ENCODE measurements around the gene LRMDA. TPM values are rescaled to one million over a fixed set of nuclear protein-coding genes. Genes with fewer than 3 reads are reported as not detected.
A peak's percentile ranks its signal among the peaks of the same experiment; 100 is the strongest.

LRMDA gene
- total and polyA plus RNA-seq, 2 of the 13 experiments (the other 11 are each of a cell fraction or from before 2014, with no cell fraction given): 13.4 to 22.0 TPM

DNA sequence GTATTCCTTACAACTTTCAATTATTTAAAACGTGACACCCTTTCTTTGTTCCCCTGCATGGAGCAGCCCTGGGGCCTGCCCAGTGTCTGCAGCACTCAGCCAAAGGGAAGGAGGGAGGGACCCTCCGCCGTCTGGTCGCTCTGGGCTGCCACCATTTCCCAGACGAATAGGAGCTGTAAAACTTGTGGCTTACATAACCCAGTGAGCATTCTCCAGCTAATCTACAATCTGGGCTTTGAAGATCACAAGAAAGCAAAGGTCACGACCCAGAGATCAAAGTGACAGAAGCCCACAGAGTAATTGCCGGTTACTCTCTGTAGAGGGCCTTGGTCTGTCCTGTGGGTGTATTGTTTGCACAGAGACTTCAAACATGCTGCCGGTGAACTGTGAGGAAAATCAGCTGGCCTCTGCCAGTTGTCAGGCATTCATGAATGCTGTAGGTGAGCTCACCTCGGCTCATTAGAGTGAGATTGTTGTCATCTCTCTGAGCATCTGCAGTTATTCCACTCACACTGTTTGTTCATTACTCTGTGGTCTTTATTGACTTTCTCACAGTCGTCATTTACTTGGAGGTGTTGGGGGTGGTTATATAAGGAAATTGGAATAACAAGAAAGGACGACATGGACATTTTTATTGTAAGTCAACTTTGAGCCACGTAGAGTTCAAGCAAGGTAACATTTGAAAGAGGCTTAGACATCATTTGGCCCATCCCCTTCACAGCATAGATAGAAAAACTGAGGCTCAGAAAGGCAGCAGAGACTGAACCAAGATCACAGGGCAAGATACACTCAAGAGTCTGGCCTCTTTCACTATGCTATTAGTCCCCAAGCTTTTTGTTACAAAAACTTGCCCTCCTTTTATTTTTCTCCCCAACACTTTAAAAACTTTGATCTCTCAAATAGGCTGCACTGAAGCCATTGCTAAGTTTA is 619.8 kb downstream of the LRMDA start (continued):
- TF ChIP-seq RNF219 (CRISPR knock-in tag; IDR thresholded peaks at IDR 0.05): peak; percentile 92; the same call in 1 of the 2 replicates
- TF ChIP-seq ZNF263 (CRISPR knock-in tag; IDR thresholded peaks at IDR 0.05): peak; percentile 56
- TF ChIP-seq KAT2B (IDR thresholded peaks at IDR 0.05; ENCODE audit: borderline replicate concordance, low read depth, low read length): no peak
- peak; percentile 62; the same call in 1 of the 2 replicates for TF ChIP-seq ZFP91 (CRISPR knock-in tag; IDR thresholded peaks at IDR 0.05; ENCODE audit: borderline replicate concordance)
- 0 out of 2 replicates have a peak, but pooled peaks have one; percentile 50 for TF ChIP-seq GLI4 (CRISPR knock-in tag; IDR thresholded peaks at IDR 0.05; ENCODE audit: borderline replicate concordance)
- TF ChIP-seq SATB2 (CRISPR knock-in tag; IDR thresholded peaks at IDR 0.05): no peak
- TF ChIP-seq ZNF207 (IDR thresholded peaks at IDR 0.05; ENCODE audit: borderline replicate concordance): no peak
- TF ChIP-seq GFI1 (CRISPR knock-in tag; IDR thresholded peaks at IDR 0.05; ENCODE audit: borderline replicate concordance): peak; percentile 96
- TF ChIP-seq ATF2 (CRISPR knock-in tag; IDR thresholded peaks at IDR 0.05): peak; percentile 93
- TF ChIP-seq RFXAP (CRISPR knock-in tag; IDR thresholded peaks at IDR 0.05; ENCODE audit: borderline replicate concordance): peak; percentile 82
- TF ChIP-seq ZNF598 (CRISPR knock-in tag; IDR thresholded peaks at IDR 0.05; ENCODE audit: borderline replicate concordance): peak; percentile 62; the same call in 1 of the 2 replicates
- TF ChIP-seq DR1 (CRISPR knock-in tag; IDR thresholded peaks at IDR 0.05): no peak
- TF ChIP-seq MXI1 (IDR thresholded peaks at IDR 0.05; ENCODE audit: borderline replicate concordance, low read depth, low read length): peak; percentile 69; the same call in 1 of the 3 replicates
- TF ChIP-seq, protein P1, sequence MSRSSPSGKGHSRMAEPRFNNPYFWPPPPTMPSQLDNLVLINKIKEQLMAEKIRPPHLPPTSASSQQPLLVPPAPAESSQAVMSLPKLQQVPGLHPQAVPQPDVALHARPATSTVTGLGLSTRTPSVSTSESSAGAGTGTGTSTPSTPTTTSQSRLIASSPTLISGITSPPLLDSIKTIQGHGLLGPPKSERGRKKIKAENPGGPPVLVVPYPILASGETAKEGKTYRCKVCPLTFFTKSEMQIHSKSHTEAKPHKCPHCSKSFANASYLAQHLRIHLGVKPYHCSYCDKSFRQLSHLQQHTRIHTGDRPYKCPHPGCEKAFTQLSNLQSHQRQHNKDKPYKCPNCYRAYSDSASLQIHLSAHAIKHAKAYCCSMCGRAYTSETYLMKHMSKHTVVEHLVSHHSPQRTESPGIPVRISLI (CRISPR knock-in tag; IDR thresholded peaks at IDR 0.05; ENCODE audit: borderline replicate concordance): peak; percentile 67; the same call in 1 of the 2 replicates
- TF ChIP-seq ZFX (CRISPR knock-in tag; IDR thresholded peaks at IDR 0.05; ENCODE audit: low read depth): peak; percentile 74
- no peak for TF ChIP-seq SRSF9 (IDR thresholded peaks at IDR 0.05; ENCODE audit: borderline replicate concordance, insufficient read depth, low read depth, low read length, poor library complexity, severe bottlenecking)
- no peak for TF ChIP-seq NFE2L2 (IDR thresholded peaks at IDR 0.05; ENCODE audit: low read length)
- no peak for TF ChIP-seq ZNF83 (CRISPR knock-in tag; IDR thresholded peaks at IDR 0.05; ENCODE audit: borderline replicate concordance)

Measured in HepG2 (cell line).